NCI-H2081 treated with DMSO at 0.1 percent for 48 hours (cell line): Measurements from ENCODE around the gene OR10A5.
"Not testable (repeated sequence)": the region's sequence is repeated elsewhere in the genome, so short reads cannot be mapped to it uniquely, and the experiment has no call there.

ENCODE experiments used
- DNase-seq: peaks from one replicate; lab custom pipeline; 2025; lab: John Stamatoyannopoulos, UW

OR10A5 gene

GRCh38 chr11:6845383-6845782 lies at the start of gene OR10A5:
OR10A5 (plus strand) TSS chr11:6845683; CDS start chr11:6845683, 0 bp downstream.
- DNase-seq, result no peak

GRCh38 chr11:6799402-6799801 lies 46.1 kb upstream of the OR10A5 start, which contains the start of gene OR6A2:
OR6A2 (minus strand) TSS chr11:6799689; CDS start chr11:6795708, 3,981 bp downstream.
- DNase-seq, result no peak

GRCh38 chr11:6801075-6801474 lies 44.4 kb upstream of the OR10A5 start:
- DNase-seq, result not testable (repeated sequence)

GRCh38 chr11:6812390-6813005 lies 33.0 kb upstream of the OR10A5 start:
- DNase-seq, result no peak

- DNase-seq, result no peak
Measured at GRCh38 chr11:6813656-6814055, 31.8 kb upstream of the OR10A5 start.

GRCh38 chr11:6817694-6818093 lies 27.8 kb upstream of the OR10A5 start:
- no peak for DNase-seq

GRCh38 chr11:6818967-6819366 lies 26.5 kb upstream of the OR10A5 start:
- no peak for DNase-seq

- DNase-seq, result no peak
Measured at GRCh38 chr11:6824136-6824823, 21.2 kb upstream of the OR10A5 start.

- DNase-seq, result no peak
Measured at GRCh38 chr11:6825231-6825744, 20.2 kb upstream of the OR10A5 start.

- no peak for DNase-seq
Measured at GRCh38 chr11:6828103-6828502, 17.4 kb upstream of the OR10A5 start.

GRCh38 chr11:6833356-6833755 lies 12.1 kb upstream of the OR10A5 start:
- no peak for DNase-seq

GRCh38 chr11:6834021-6834420 lies 11.5 kb upstream of the OR10A5 start:
- no peak for DNase-seq

GRCh38 chr11:6841694-6842093 lies 3.8 kb upstream of the OR10A5 start:
- DNase-seq, result no peak

GRCh38 chr11:6843670-6844069 lies 1.8 kb upstream of the OR10A5 start:
- DNase-seq, result no peak

GRCh38 chr11:6844356-6844755 lies 1.1 kb upstream of the OR10A5 start:
- no peak for DNase-seq

- no peak for DNase-seq
Measured at GRCh38 chr11:6850526-6850925, 5.0 kb downstream of the OR10A5 start.

- not testable (repeated sequence) for DNase-seq
Measured at GRCh38 chr11:6854801-6855200, 9.3 kb downstream of the OR10A5 start.

- no peak for DNase-seq
Measured at GRCh38 chr11:6855971-6856541, 10.6 kb downstream of the OR10A5 start.

GRCh38 chr11:6856871-6857270 lies 11.4 kb downstream of the OR10A5 start:
- DNase-seq, result no peak

- no peak for DNase-seq
Measured at GRCh38 chr11:6862961-6863360, 17.5 kb downstream of the OR10A5 start, which contains the start of gene OR10A2. OR10A2 (plus strand) TSS chr11:6863057; CDS start chr11:6869755, 6,698 bp downstream.

- no peak for DNase-seq
Measured at GRCh38 chr11:6864438-6864837, 19.0 kb downstream of the OR10A5 start.

- DNase-seq, result no peak
Measured at GRCh38 chr11:6871278-6871677, 25.8 kb downstream of the OR10A5 start.

GRCh38 chr11:6875761-6876160 lies 30.3 kb downstream of the OR10A5 start:
- no peak for DNase-seq
